GM12874 (cell line): ENCODE results near the gene ISX.

Experiments
- CTCF ChIP-seq: IDR thresholded peaks from 2 replicates; pipeline ENCODE4 v1.5.1; 2011; ENCODE audit warnings: low read depth, mild to moderate bottlenecking, control low read depth, low read length, moderate library complexity; ENCODE audit not compliant: insufficient read depth

Gene ISX

GRCh38 chr22:35043934-35044319 is 22.0 kb upstream of the ISX start:
- TF ChIP-seq CTCF = no peak

GRCh38 chr22:35044607-35045390 is 21.2 kb upstream of the ISX start:
- no peak for TF ChIP-seq CTCF

- no peak for TF ChIP-seq CTCF
These were observed 20.5 kb upstream of the ISX start for GRCh38 chr22:35045451-35045850.

GRCh38 chr22:35046744-35047462 is 19.1 kb upstream of the ISX start:
- no peak for TF ChIP-seq CTCF

GRCh38 chr22:35051013-35051535 is 14.9 kb upstream of the ISX start:
- no peak for TF ChIP-seq CTCF

GRCh38 chr22:35051791-35052190 is 14.2 kb upstream of the ISX start:
- TF ChIP-seq CTCF = no peak

- no peak for TF ChIP-seq CTCF
These were observed 12.7 kb upstream of the ISX start for GRCh38 chr22:35053060-35053835.
